Lung (tissue), 12 donors: Measurements from ENCODE around the gene PLA2G4F. TPM values are rescaled to one million over a fixed set of nuclear protein-coding genes. Genes with fewer than 3 reads are reported as not detected.
A peak's percentile ranks its signal among the peaks of the same experiment; 100 is the strongest.

Experiments used
- ATAC-seq: fragments of 200-7000 bp; cut with Tn5 transposase; one replicate; pipeline ENCODE4 v1.9.1; 2020; ENCODE audit warnings: moderate number of reproducible peaks; ENCODE audit not compliant: insufficient read depth, low FRiP score
- DNase-seq, 3 donors: peaks; one replicate each; pipeline ENCODE4 v3.0.0-alpha.2; 2013 to 2017
- H3K27ac ChIP-seq, 2 donors: one replicate each; pipeline ENCODE4 v1.5.1; 2013; ENCODE audit warnings: mild to moderate bottlenecking in 2 of 2, moderate library complexity in 2 of 2, control low read depth in 1 of 2, inconsistent platforms in 1 of 2, low read depth in 1 of 2, low read length in 1 of 2
- H3K27me3 ChIP-seq, 3 donors: one replicate each; pipeline ENCODE4 v1.5.1; 2013; ENCODE audit warnings: low read length in 2 of 3; ENCODE audit not compliant: control insufficient read depth in 3 of 3, insufficient read depth in 3 of 3
- H3K36me3 ChIP-seq, 4 donors: one replicate each; pipeline ENCODE4 v1.5.1; 2013; ENCODE audit warnings: low read length in 4 of 4, mild to moderate bottlenecking in 1 of 4, moderate library complexity in 1 of 4; ENCODE audit not compliant: control insufficient read depth in 4 of 4, insufficient read depth in 4 of 4
- H3K4me1 ChIP-seq, 5 donors: one replicate each; pipeline ENCODE4 v1.5.1; 2013; ENCODE audit warnings: low read length in 5 of 5, mild to moderate bottlenecking in 2 of 5, moderate library complexity in 1 of 5; ENCODE audit not compliant: control insufficient read depth in 5 of 5, insufficient read depth in 5 of 5
- H3K4me3 ChIP-seq: one replicate; pipeline ENCODE4 v1.5.1; 2013; ENCODE audit warnings: mild to moderate bottlenecking, control low read depth, moderate library complexity
- H3K9ac ChIP-seq, 2 donors: one replicate each; pipeline ENCODE4 v1.5.1; 2013; ENCODE audit warnings: low read length in 2 of 2, control low read depth in 1 of 2; ENCODE audit not compliant: insufficient read depth in 1 of 2
- H3K9me3 ChIP-seq, 4 donors: one replicate each; pipeline ENCODE4 v1.5.1; 2013; ENCODE audit warnings: low read length in 3 of 4, mild to moderate bottlenecking in 1 of 4, moderate library complexity in 1 of 4; ENCODE audit not compliant: control insufficient read depth in 4 of 4, insufficient read depth in 3 of 4
- CTCF ChIP-seq: IDR thresholded peaks from 2 replicates; pipeline ENCODE4 v1.5.1; 2012; ENCODE audit warnings: mild to moderate bottlenecking; ENCODE audit errors: control extremely low read depth, extremely low read depth
- WGBS, 2 donors: extraction: QIAGEN DNeasy Blood & Tissue Kit; methylation state at CpG; one replicate each; pipeline ENCODE4 v1.1.7; 2013; 5-methylcytosine and 5-hydroxymethylcytosine counted together
- polyA plus RNA-seq, 2 donors: library from polyadenylated mRNA; stranded (reverse); fragments of 200-250 nt; gene quantifications; one replicate each; pipeline ENCODE4 v1.2.1, GENCODE V29; 2013
- total RNA-seq, 2 donors: library from RNA; depleted of rRNA in 1 of 2; stranded (reverse); fragments of >200 nt in 1 of 2; gene quantifications; one replicate each; pipeline ENCODE4 v1.2.1, GENCODE V29; 2014 to 2021
- donor health status: control.
- donor health status: control.
- donor health status: Bipolar disorder and iron deficiency.
- donor health status: healthy.
- donor health status: DM: yes; HTN: yes; CAD: no.

PLA2G4F gene
- total and polyA plus RNA-seq, 4 donors: 10.9 to 116 (median 41.8) TPM

- no peak for DNase-seq
- no peak for TF ChIP-seq CTCF
- no peak for ATAC-seq
These were observed 48.2 kb downstream of the PLA2G4F start for GRCh38 chr15:42108189-42108588.

GRCh38 chr15:42107473-42107872 lies 49.0 kb downstream of the PLA2G4F start:
- 43 to 75% methylated on average over 7 of the region's 7 CpGs for WGBS, 2 donors
- Histone ChIP-seq H3K27ac (no peak overlapping the region), H3K36me3 (no peaks in the 10 kb centered on the region), H3K9ac (no peak overlapping the region), H3K9me3 (no peaks in the 10 kb centered on the region), H3K27me3 (no peaks in the 10 kb centered on the region), H3K4me3 (no peak overlapping the region), H3K4me1 (peaks cover 0 to 6% (median 0%) of the 10 kb centered on the region in 5 donors)
- ATAC-seq: no peak
- DNase-seq: peak in 1 of 3 donors; percentile 23
- TF ChIP-seq CTCF: no peak

More at GRCh38 chr15:42108189-42108588, 48.2 kb downstream of the PLA2G4F start:
- Histone ChIP-seq H3K4me1 (peaks cover 0 to 3% (median 0%) of the 10 kb centered on the region in 5 donors), H3K9me3 (no peaks in the 10 kb centered on the region), H3K27me3 (no peaks in the 10 kb centered on the region), H3K27ac (no peak overlapping the region), H3K36me3 (no peaks in the 10 kb centered on the region), H3K4me3 (no peak overlapping the region), H3K9ac (no peak overlapping the region)

DNA sequence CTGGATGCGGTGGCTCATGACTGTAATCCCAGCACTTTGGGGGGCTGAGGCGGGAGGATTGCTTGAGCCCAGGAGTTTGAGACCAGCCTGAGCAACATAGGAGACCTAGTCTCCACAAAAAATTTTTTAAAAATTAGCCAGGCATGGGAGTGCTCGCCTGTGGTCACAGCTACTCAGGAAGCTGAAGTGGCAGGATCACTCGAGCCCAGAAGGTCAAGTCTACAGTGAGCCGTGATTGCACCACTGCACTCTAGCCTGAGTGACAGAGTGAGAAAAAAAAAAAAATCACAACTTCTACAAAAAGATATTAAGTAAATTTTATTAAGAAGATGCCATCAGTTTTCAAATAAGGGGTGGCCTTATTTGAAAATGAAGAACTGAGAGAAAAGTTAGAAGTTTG lies 50.1 kb downstream of the PLA2G4F start:
- Histone ChIP-seq H3K9ac (no peak overlapping the region), H3K27me3 (no peaks in the 10 kb centered on the region), H3K4me1 (peaks cover 0 to 6% (median 0%) of the 10 kb centered on the region in 5 donors), H3K9me3 (no peaks in the 10 kb centered on the region), H3K27ac (no peak overlapping the region), H3K36me3 (no peaks in the 10 kb centered on the region), H3K4me3 (no peak overlapping the region)
- ATAC-seq: peak; percentile 54
- TF ChIP-seq CTCF: no peak
- 37 to 45% methylated on average over 5 of the region's 5 CpGs for WGBS, 2 donors
- DNase-seq: peak in 1 of 3 donors; percentile 28
